ENCODE results near the gene BMI1. TPM values are rescaled to one million over a fixed set of nuclear protein-coding genes. Genes with fewer than 3 reads are reported as not detected.

BMI1 gene
- total and polyA plus RNA-seq, 2 donors (not counting 3 experiments of a cell fraction or from before 2014, with no cell fraction given): 12.0 to 25.1 TPM

DNA sequence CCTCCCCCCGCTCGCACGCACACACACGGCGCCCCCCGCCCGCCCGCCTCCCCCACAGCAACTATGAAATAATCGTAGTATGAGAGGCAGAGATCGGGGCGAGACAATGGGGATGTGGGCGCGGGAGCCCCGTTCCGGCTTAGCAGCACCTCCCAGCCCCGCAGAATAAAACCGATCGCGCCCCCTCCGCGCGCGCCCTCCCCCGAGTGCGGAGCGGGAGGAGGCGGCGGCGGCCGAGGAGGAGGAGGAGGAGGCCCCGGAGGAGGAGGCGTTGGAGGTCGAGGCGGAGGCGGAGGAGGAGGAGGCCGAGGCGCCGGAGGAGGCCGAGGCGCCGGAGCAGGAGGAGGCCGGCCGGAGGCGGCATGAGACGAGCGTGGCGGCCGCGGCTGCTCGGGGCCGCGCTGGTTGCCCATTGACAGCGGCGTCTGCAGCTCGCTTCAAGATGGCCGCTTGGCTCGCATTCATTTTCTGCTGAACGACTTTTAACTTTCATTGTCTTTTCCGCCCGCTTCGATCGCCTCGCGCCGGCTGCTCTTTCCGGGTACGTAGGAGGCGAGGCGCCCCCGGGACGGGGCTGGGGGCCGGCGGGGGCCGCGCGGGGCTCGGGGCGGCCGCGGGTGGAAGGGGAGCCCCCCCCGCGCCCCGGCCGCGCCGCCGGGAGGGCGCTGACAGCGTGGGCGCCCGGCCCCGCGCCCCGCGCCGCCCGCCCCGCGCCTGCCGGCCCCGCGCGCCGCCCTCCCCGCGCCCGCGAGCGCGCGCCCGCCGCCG is 441 bp downstream of the BMI1 start:
- Histone ChIP-seq H3K9ac (replicated peaks; ENCODE audit: extremely low read depth, insufficient read depth, low read length) (peak overlapping the region; percentile 59), H3K79me2 (ENCODE audit: control insufficient read depth, insufficient read depth, low read length) (no peaks in the 10 kb centered on the region), H3K9me3 (replicated peaks; ENCODE audit: control insufficient read depth, insufficient read depth, low read length) (no peaks in the 10 kb centered on the region), H3K4me1 (ENCODE audit: control insufficient read depth, extremely low read depth, insufficient read depth, low read length) (peaks cover 31% of the 10 kb centered on the region), H3K4me3 (replicated peaks in 1 of 3; ENCODE audit: insufficient read depth in 1 of 3, low read depth in 1 of 3, low read length in 3 of 3) (peak overlapping the region; percentile 60 to 96 (median 81)), H3K9me1 (replicated peaks; ENCODE audit: control insufficient read depth, extremely low read depth, insufficient read depth, low read length) (no peaks in the 10 kb centered on the region), H4K20me1 (replicated peaks; ENCODE audit: control insufficient read depth, extremely low read depth, insufficient read depth, low read length) (peaks cover 10% of the 10 kb centered on the region), H3K27ac (ENCODE audit: insufficient read depth, low read depth, low read length) (no peak overlapping the region), H3K36me3 (ENCODE audit: control insufficient read depth in 2 of 2, extremely low read depth in 1 of 2, insufficient read depth in 2 of 2, low read length in 2 of 2) (no peaks in the 10 kb centered on the region), H3K4me2 (ENCODE audit: insufficient read depth, low read length) (peak overlapping the region; percentile 5), H3K27me3 (ENCODE audit: control insufficient read depth in 2 of 2, insufficient read depth in 2 of 2, low read length in 2 of 2) (peaks cover 23 to 32% of the 10 kb centered on the region in 2 experiments), H2AFZ (ENCODE audit: low read depth, low read length) (peak overlapping the region; percentile 68)
- DNase-seq (ENCODE audit: low read depth, low spot score) (peak; percentile 67), FAIRE-seq (peak; percentile 69)
- ChIA-PET POLR2A (no interaction called here), CTCF (interaction anchor here (1.0 to 1.6 kb wide), 3 partner anchors 19 to 825 kb away, joined by 4 to 7 read pairs (median 6); no protein-coding TSS in a partner anchor)
- dilution Hi-C loops (cut with MboI; ENCODE audit: extremely low pct_ligation_motif_present, low sequenced_read_pairs) (no loop called here), intact Hi-C loops (cut with micrococcal nuclease) (loop anchor here (1.0 to 10.0 kb wide), 3 partner anchors 20 to 797 kb away; partner anchors contain the start of gene SKIDA1)
- BruUV-seq (replicated peaks): no TSS peak
- TF ChIP-seq GATA2 (IDR thresholded peaks at IDR 0.05; ENCODE audit: insufficient read depth, insufficient read length, low read depth, low read length) (no peak), FOS (IDR thresholded peaks at IDR 0.05; ENCODE audit: borderline replicate concordance, insufficient read depth, low read length) (no peak), POLR2AphosphoS5 (IDR thresholded peaks at IDR 0.05; ENCODE audit: insufficient read depth, low read depth, low read length) (peak; percentile 45)

DNA sequence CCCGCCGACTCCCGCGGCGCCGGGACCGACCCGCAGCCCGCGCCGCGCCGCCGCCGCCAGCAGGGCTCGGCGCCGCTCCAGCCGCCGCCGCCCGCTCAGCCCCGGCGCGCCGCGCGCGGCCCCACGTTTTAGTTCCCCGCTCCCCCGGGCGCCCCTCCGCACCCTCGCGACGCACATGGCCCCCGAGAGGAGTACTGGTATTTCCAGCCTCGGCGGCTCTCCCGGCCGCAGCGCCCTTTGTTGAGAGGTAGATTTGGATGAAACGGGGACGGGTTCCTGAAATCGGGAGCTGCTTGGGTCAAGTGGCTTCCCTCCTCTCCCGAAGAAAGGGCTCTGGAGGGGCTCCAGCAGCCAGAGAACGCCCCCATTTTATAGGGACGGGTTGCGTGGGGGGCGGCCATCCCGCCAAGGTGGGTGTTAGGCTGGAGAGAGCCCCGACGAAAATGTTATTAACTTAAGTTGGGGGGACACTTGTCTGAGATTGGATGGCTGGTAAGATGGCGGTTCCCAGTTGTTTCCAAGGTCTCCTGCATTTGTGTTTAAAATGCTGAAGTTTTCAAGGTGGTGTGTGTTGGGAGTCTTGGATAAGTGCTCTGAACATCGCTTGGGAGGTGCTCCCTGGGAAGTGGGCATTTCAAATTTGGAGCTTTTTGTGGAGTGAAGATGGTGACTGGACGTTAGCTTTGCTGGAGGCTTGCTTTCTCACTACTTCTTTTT is 1.2 kb downstream of the BMI1 start:
- H3K4me1 ChIP-seq (ENCODE audit: control insufficient read depth, extremely low read depth, insufficient read depth, low read length): peaks cover 28% of the 10 kb centered on the region
- no peaks in the 10 kb centered on the region for H3K9me3 ChIP-seq (replicated peaks; ENCODE audit: control insufficient read depth, insufficient read depth, low read length)
- intact Hi-C loops (cut with micrococcal nuclease) (loop anchor here (1.0 to 10.0 kb wide), 3 partner anchors 19 to 797 kb away; partner anchors contain the start of gene SKIDA1), dilution Hi-C loops (cut with MboI; ENCODE audit: extremely low pct_ligation_motif_present, low sequenced_read_pairs) (no loop called here)
- H3K27ac ChIP-seq (ENCODE audit: insufficient read depth, low read depth, low read length): no peak overlapping the region
- peaks cover 23 to 32% of the 10 kb centered on the region in 2 experiments for H3K27me3 ChIP-seq (ENCODE audit: control insufficient read depth in 2 of 2, insufficient read depth in 2 of 2, low read length in 2 of 2)
- H3K9me1 ChIP-seq (replicated peaks; ENCODE audit: control insufficient read depth, extremely low read depth, insufficient read depth, low read length): no peaks in the 10 kb centered on the region
- TF ChIP-seq, protein P1, sequence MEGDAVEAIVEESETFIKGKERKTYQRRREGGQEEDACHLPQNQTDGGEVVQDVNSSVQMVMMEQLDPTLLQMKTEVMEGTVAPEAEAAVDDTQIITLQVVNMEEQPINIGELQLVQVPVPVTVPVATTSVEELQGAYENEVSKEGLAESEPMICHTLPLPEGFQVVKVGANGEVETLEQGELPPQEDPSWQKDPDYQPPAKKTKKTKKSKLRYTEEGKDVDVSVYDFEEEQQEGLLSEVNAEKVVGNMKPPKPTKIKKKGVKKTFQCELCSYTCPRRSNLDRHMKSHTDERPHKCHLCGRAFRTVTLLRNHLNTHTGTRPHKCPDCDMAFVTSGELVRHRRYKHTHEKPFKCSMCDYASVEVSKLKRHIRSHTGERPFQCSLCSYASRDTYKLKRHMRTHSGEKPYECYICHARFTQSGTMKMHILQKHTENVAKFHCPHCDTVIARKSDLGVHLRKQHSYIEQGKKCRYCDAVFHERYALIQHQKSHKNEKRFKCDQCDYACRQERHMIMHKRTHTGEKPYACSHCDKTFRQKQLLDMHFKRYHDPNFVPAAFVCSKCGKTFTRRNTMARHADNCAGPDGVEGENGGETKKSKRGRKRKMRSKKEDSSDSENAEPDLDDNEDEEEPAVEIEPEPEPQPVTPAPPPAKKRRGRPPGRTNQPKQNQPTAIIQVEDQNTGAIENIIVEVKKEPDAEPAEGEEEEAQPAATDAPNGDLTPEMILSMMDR (IDR thresholded peaks at IDR 0.05; ENCODE audit: extremely low read depth in 1 of 2, insufficient read depth in 1 of 2, low read depth in 1 of 2, low read length in 2 of 2): no peak
- TF ChIP-seq POLR2AphosphoS5 (IDR thresholded peaks at IDR 0.05; ENCODE audit: insufficient read depth, low read depth, low read length): no peak
- peak; percentile 100 for TF ChIP-seq EZH2 (IDR thresholded peaks at IDR 0.05; ENCODE audit: borderline replicate concordance, low read depth, low read length, severe bottlenecking)
- CTCF ChIA-PET: interaction anchor here (1.0 to 1.6 kb wide), 3 partner anchors 18 to 826 kb away, joined by 4 to 7 read pairs (median 6); no protein-coding TSS in a partner anchor
- no peak overlapping the region for H2AFZ ChIP-seq (ENCODE audit: low read depth, low read length)
- no peaks in the 10 kb centered on the region for H3K36me3 ChIP-seq (ENCODE audit: control insufficient read depth in 2 of 2, extremely low read depth in 1 of 2, insufficient read depth in 2 of 2, low read length in 2 of 2)
- H3K4me2 ChIP-seq (ENCODE audit: insufficient read depth, low read length): peak overlapping the region; percentile 35
- FAIRE-seq (no peak), DNase-seq (ENCODE audit: low read depth, low spot score) (peak; percentile 39)
- peaks cover 10% of the 10 kb centered on the region for H4K20me1 ChIP-seq (replicated peaks; ENCODE audit: control insufficient read depth, extremely low read depth, insufficient read depth, low read length)
- H3K9ac ChIP-seq (replicated peaks; ENCODE audit: extremely low read depth, insufficient read depth, low read length): peak overlapping the region; percentile 35
- BruUV-seq (replicated peaks): TSS peak; percentile 2
- POLR2A ChIA-PET: no interaction called here
- no peaks in the 10 kb centered on the region for H3K79me2 ChIP-seq (ENCODE audit: control insufficient read depth, insufficient read depth, low read length)
- peak overlapping the region; percentile 40 to 96 (median 54) for H3K4me3 ChIP-seq (replicated peaks in 1 of 3; ENCODE audit: insufficient read depth in 1 of 3, low read depth in 1 of 3, low read length in 3 of 3)

All from endothelial cell of umbilical vein (primary cell).